IMR-90 (cell line): ENCODE data around the gene RPL41. TPM values are rescaled to one million over a fixed set of nuclear protein-coding genes. Genes with fewer than 3 reads are reported as not detected.

Experiments used
- ATAC-seq: fragments of 200-7000 bp; cut with Tn5 transposase; 2 replicates; pipeline ENCODE4 v1.9.1; 2020; ENCODE audit warnings: low read depth, mild to moderate bottlenecking, moderate library complexity
- BruUV-seq: library from RNA; stranded (reverse); fragments of 400-500 nt; replicated peaks from 2 replicates; lab custom pipeline; 2021; lab: Mats Ljungman, UMichigan
- CTCF ChIA-PET: fragments of 300-600 bp; formaldehyde crosslinking; extraction: SDS; loops from one replicate; lab custom pipeline; 2021; ENCODE audit warnings: antibody characterized with exemption; lab: Yijun Ruan, JAX
- POLR2A ChIA-PET: fragments of 300-600 bp; sonication (Branson Sonifier 250); formaldehyde crosslinking; loops from one replicate; lab custom pipeline; 2022; ENCODE audit warnings: antibody characterized with exemption; ENCODE audit not compliant: unreplicated experiment; lab: Charles Lee
- DNase-seq: peaks from one replicate; pipeline ENCODE4 v3.0.0; 2013
- H2AFZ ChIP-seq: replicated peaks from 2 replicates; pipeline ENCODE3; 2013; ENCODE audit warnings: low read length, mild to moderate bottlenecking; ENCODE audit not compliant: poor library complexity
- H2AK5ac ChIP-seq: 2 replicates; pipeline ENCODE4 v1.6.1; 2013; ENCODE audit warnings: low read depth, low read length, inconsistent platforms
- H2AK9ac ChIP-seq: replicated peaks from 2 replicates; pipeline ENCODE3; 2013; ENCODE audit warnings: mild to moderate bottlenecking, low read depth, low read length, moderate library complexity; ENCODE audit not compliant: poor library complexity
- H2BK120ac ChIP-seq: 2 replicates; pipeline ENCODE4 v1.6.1; 2013; ENCODE audit warnings: low read depth, low read length, inconsistent platforms
- H2BK15ac ChIP-seq: 3 replicates; pipeline ENCODE4 v1.6.1; 2013; ENCODE audit warnings: low read depth, low read length, inconsistent platforms
- H2BK20ac ChIP-seq: 2 replicates; pipeline ENCODE4 v1.6.1; 2013; ENCODE audit warnings: low read depth, mild to moderate bottlenecking, inconsistent platforms, low read length, moderate library complexity
- H2BK5ac ChIP-seq: 2 replicates; pipeline ENCODE4 v1.6.1; 2013; ENCODE audit warnings: mild to moderate bottlenecking, low read depth, low read length, inconsistent platforms; ENCODE audit not compliant: poor library complexity, severe bottlenecking
- H3K14ac ChIP-seq: replicated peaks from 2 replicates; pipeline ENCODE4 v1.6.1; 2013; ENCODE audit warnings: low read depth, low read length, inconsistent platforms
- H3K18ac ChIP-seq: 2 replicates; pipeline ENCODE4 v1.6.1; 2013; ENCODE audit warnings: low read depth, low read length, control low read depth
- H3K23ac ChIP-seq: 2 replicates; pipeline ENCODE4 v1.6.1; 2013; ENCODE audit warnings: low read depth, low read length, inconsistent platforms
- H3K27ac ChIP-seq: 2 replicates; pipeline ENCODE4 v1.5.1; 2013; ENCODE audit warnings: mild to moderate bottlenecking, control low read depth, low read length; ENCODE audit not compliant: insufficient read depth
- H3K27me3 ChIP-seq: 2 replicates; pipeline ENCODE4 v1.6.1; 2013; ENCODE audit warnings: low read length; ENCODE audit not compliant: control insufficient read depth, insufficient read depth
- H3K36me3 ChIP-seq: 2 replicates; pipeline ENCODE4 v1.6.1; 2013; ENCODE audit warnings: low read length, mixed read lengths; ENCODE audit not compliant: control insufficient read depth, insufficient read depth
- H3K4ac ChIP-seq: 2 replicates; pipeline ENCODE4 v1.6.1; 2013; ENCODE audit warnings: low read depth, low read length, inconsistent platforms
- H3K4me1 ChIP-seq: 2 replicates; pipeline ENCODE4 v1.6.1; 2013; ENCODE audit warnings: low read length, mixed read lengths; ENCODE audit not compliant: control insufficient read depth, insufficient read depth
- H3K4me2 ChIP-seq: 2 replicates; pipeline ENCODE4 v1.6.1; 2013; ENCODE audit warnings: low read depth, mild to moderate bottlenecking, control low read depth, low read length, moderate library complexity
- H3K4me3 ChIP-seq: 2 replicates; pipeline ENCODE4 v1.5.1; 2013; ENCODE audit warnings: low read depth, mild to moderate bottlenecking, control low read depth, low read length, moderate library complexity; ENCODE audit not compliant: insufficient read depth
- H3K56ac ChIP-seq: 2 replicates; pipeline ENCODE4 v1.6.1; 2013; ENCODE audit warnings: low read length, inconsistent platforms; ENCODE audit not compliant: insufficient read depth; ENCODE audit errors: extremely low read depth
- H3K79me1 ChIP-seq, 2 experiments: 2 replicates each; pipeline ENCODE4 v1.6.1; 2013; ENCODE audit warnings: low read length in 2 of 2, inconsistent platforms in 1 of 2, low read depth in 1 of 2
- H3K9ac ChIP-seq: 2 replicates; pipeline ENCODE4 v1.6.1; 2013; ENCODE audit warnings: low read depth, low read length, control low read depth
- H3K9me1 ChIP-seq: 2 replicates; pipeline ENCODE4 v1.6.1; 2013; ENCODE audit warnings: low read length, inconsistent platforms; ENCODE audit not compliant: insufficient read depth
- H3K9me3 ChIP-seq: 2 replicates; pipeline ENCODE4 v1.6.1; 2013; ENCODE audit warnings: low read length; ENCODE audit not compliant: control insufficient read depth, insufficient read depth
- H4K20me1 ChIP-seq: 2 replicates; pipeline ENCODE4 v1.6.1; 2013; ENCODE audit warnings: low read length, inconsistent platforms; ENCODE audit not compliant: insufficient read depth
- H4K5ac ChIP-seq: 2 replicates; pipeline ENCODE4 v1.6.1; 2013; ENCODE audit warnings: mild to moderate bottlenecking, low read depth, low read length, control low read depth
- H4K8ac ChIP-seq, 2 experiments: 2 replicates each; pipeline ENCODE4 v1.6.1; 2013; ENCODE audit warnings: low read depth in 2 of 2, low read length in 2 of 2, control low read depth in 1 of 2, inconsistent platforms in 1 of 2
- H4K91ac ChIP-seq: 2 replicates; pipeline ENCODE4 v1.6.1; 2013; ENCODE audit warnings: low read depth, low read length, inconsistent platforms; ENCODE audit not compliant: insufficient read depth
- CEBPB ChIP-seq: IDR thresholded peaks from 2 replicates; pipeline ENCODE4 v1.6.1; 2012; ENCODE audit warnings: low read depth, low read length, improper control_type of control experiment
- CTCF ChIP-seq: conservative IDR thresholded peaks from 2 replicates; pipeline ENCODE4 v1.5.1; 2012; ENCODE audit warnings: mild to moderate bottlenecking, low read depth, low read length, improper control_type of control experiment
- WGBS, 2 experiments: methylation state at CpG; one replicate each; pipeline versions ENCODE4 v1.1.5 to v1.1.7; 2013; ENCODE audit warnings: missing lambda C conversion rate in 2 of 2; ENCODE audit not compliant: insufficient read length in 1 of 2; ENCODE audit errors: extremely low coverage in 2 of 2; 5-methylcytosine and 5-hydroxymethylcytosine counted together
- dilution Hi-C: fragments of 300-500 bp; cut with HindIII; formaldehyde crosslinking; loops from one replicate; pipeline ENCODE4 v1.14.3; 2018; ENCODE audit warnings: low sequenced_read_pairs; ENCODE audit not compliant: unreplicated experiment
- in situ Hi-C: fragments of 300-500 bp; cut with MboI; formaldehyde crosslinking; loops from 3 replicates; pipeline ENCODE4 v1.14.3; 2019; ENCODE audit warnings: low sequenced_read_pairs, inconsistent platforms, mixed read lengths
- intact Hi-C: fragments of 100-400 bp; cut with micrococcal nuclease; formaldehyde crosslinking; loops from 2 replicates; pipeline ENCODE4 v1.10.0; 2022
- polyA plus RNA-seq, 3 experiments: library from polyadenylated mRNA; depleted of rRNA; stranded (reverse); fragments of >200 nt; gene quantifications; 2 replicates each; pipeline ENCODE4 v1.2.3, GENCODE V29; 2012; ENCODE audit warnings: low replicate concordance in 1 of 3
- total RNA-seq: library from RNA; depleted of rRNA; stranded (reverse); fragments of >200 nt; gene quantifications from 2 replicates; pipeline ENCODE4 v1.2.3, GENCODE V29; 2012

Gene RPL41
- total and polyA plus RNA-seq, 2 of the 4 experiments (the other 2 are of a cell fraction): 1,119 to 9,394 TPM

- H3K4me3 ChIP-seq: no peak overlapping the region
- H3K9me1 ChIP-seq: 0 out of 2 replicates have a peak, but pooled peaks cover 3% of the 10 kb centered on the region
- H3K79me1 ChIP-seq: no peaks in the 10 kb centered on the region
- H3K9ac ChIP-seq: no peak overlapping the region
- H2BK5ac ChIP-seq: no peak overlapping the region
- no peak overlapping the region for H3K23ac ChIP-seq
- no peaks in the 10 kb centered on the region for H3K36me3 ChIP-seq
- H2BK120ac ChIP-seq: no peak overlapping the region
- ATAC-seq: no peak
- 82% methylated on average over 8 of the region's 15 CpGs; no CpG with 5 or more reads in 1 of the 2 experiments for WGBS, 2 experiments
- H2BK20ac ChIP-seq: no peak overlapping the region
- no peak overlapping the region for H3K18ac ChIP-seq
- H3K27me3 ChIP-seq: peaks cover 42% of the 10 kb centered on the region
- no peaks in the 10 kb centered on the region for H3K9me3 ChIP-seq
- no peak overlapping the region for H2AK9ac ChIP-seq
- in situ Hi-C loops (no loop called here), dilution Hi-C loops (no loop called here), intact Hi-C loops (no loop called here)
- no peak overlapping the region for H3K4me2 ChIP-seq
- H2AFZ ChIP-seq: no peak overlapping the region
- ChIA-PET POLR2A (interaction anchor here (0.6 kb wide), 1 partner anchor 25 kb away, joined by 3 read pairs; no protein-coding TSS in a partner anchor), CTCF (interaction anchor here (0.6 to 0.8 kb wide), 2 partner anchors 12 to 19 kb away, joined by 3 read pairs; partner anchors contain the start of gene PA2G4)
- H4K20me1 ChIP-seq: no peaks in the 10 kb centered on the region
- H3K14ac ChIP-seq: no peak overlapping the region
- H2BK15ac ChIP-seq: no peak overlapping the region
- H4K5ac ChIP-seq: no peak overlapping the region
- no peak overlapping the region for H4K8ac ChIP-seq
- no peak overlapping the region for H3K4ac ChIP-seq
- no peak for TF ChIP-seq CEBPB
- peak; percentile 24; the same call in 1 of the 2 replicates for TF ChIP-seq CTCF
- no peak overlapping the region for H2AK5ac ChIP-seq
- no peak overlapping the region for H3K56ac ChIP-seq
- no peak for DNase-seq
- no TSS peak for BruUV-seq
- no peak overlapping the region for H4K91ac ChIP-seq
- H3K27ac ChIP-seq: no peak overlapping the region
- H3K4me1 ChIP-seq: peaks cover 4% of the 10 kb centered on the region; the same call in 1 of the 2 replicates
These were observed 31.4 kb upstream of the RPL41 start for GRCh38 chr12:56084958-56085543.
